ENCODE data around the gene CDH23.

Gene CDH23

GRCh38 chr10:71419750-71420149 is 23.0 kb downstream of the CDH23 start:
- DNase-seq (ENCODE audit: low read depth in 2 of 2, low spot score in 1 of 2) = no peak

- DNase-seq (ENCODE audit: low read depth in 2 of 2, low spot score in 1 of 2) = no peak
These were observed 24.3 kb downstream of the CDH23 start for GRCh38 chr10:71421075-71421434.

GRCh38 chr10:71423250-71423649 is 26.5 kb downstream of the CDH23 start:
- DNase-seq (ENCODE audit: low read depth in 2 of 2, low spot score in 1 of 2) = no peak

GRCh38 chr10:71423901-71424300 is 27.2 kb downstream of the CDH23 start:
- DNase-seq (ENCODE audit: low read depth in 2 of 2, low spot score in 1 of 2) = no peak

- no peak for DNase-seq (ENCODE audit: low read depth in 2 of 2, low spot score in 1 of 2)
These were observed 27.9 kb downstream of the CDH23 start for GRCh38 chr10:71424496-71425194.

- no peak for DNase-seq (ENCODE audit: low read depth in 2 of 2, low spot score in 1 of 2)
These were observed 29.4 kb downstream of the CDH23 start for GRCh38 chr10:71426058-71426605.

GRCh38 chr10:71427246-71427645 is 30.5 kb downstream of the CDH23 start:
- no peak for DNase-seq (ENCODE audit: low read depth in 2 of 2, low spot score in 1 of 2)

GRCh38 chr10:71429304-71429703 is 32.6 kb downstream of the CDH23 start:
- DNase-seq (ENCODE audit: low read depth in 2 of 2, low spot score in 1 of 2) = no peak

GRCh38 chr10:71429929-71430328 is 33.2 kb downstream of the CDH23 start:
- no peak for DNase-seq (ENCODE audit: low read depth in 2 of 2, low spot score in 1 of 2)

- no peak for DNase-seq (ENCODE audit: low read depth in 2 of 2, low spot score in 1 of 2)
These were observed 34.8 kb downstream of the CDH23 start for GRCh38 chr10:71431239-71432100.

- no peak for DNase-seq (ENCODE audit: low read depth in 2 of 2, low spot score in 1 of 2)
These were observed 35.6 kb downstream of the CDH23 start for GRCh38 chr10:71432101-71432905.

- DNase-seq (ENCODE audit: low read depth in 2 of 2, low spot score in 1 of 2) = no peak
These were observed 36.4 kb downstream of the CDH23 start for GRCh38 chr10:71432956-71433767.

GRCh38 chr10:71433768-71434744 is 37.3 kb downstream of the CDH23 start:
- DNase-seq (ENCODE audit: low read depth in 2 of 2, low spot score in 1 of 2) = no peak

GRCh38 chr10:71434760-71435394 is 38.2 kb downstream of the CDH23 start:
- DNase-seq (ENCODE audit: low read depth in 2 of 2, low spot score in 1 of 2) = no peak

- DNase-seq (ENCODE audit: low read depth in 2 of 2, low spot score in 1 of 2) = no peak
These were observed 39.0 kb downstream of the CDH23 start for GRCh38 chr10:71435571-71436267.

GRCh38 chr10:71436268-71437125 is 39.8 kb downstream of the CDH23 start:
- DNase-seq (ENCODE audit: low read depth in 2 of 2, low spot score in 1 of 2) = no peak

GRCh38 chr10:71437537-71438092 is 40.9 kb downstream of the CDH23 start:
- no peak for DNase-seq (ENCODE audit: low read depth in 2 of 2, low spot score in 1 of 2)
